ENCODE measurements around the gene SDS.

DNA sequence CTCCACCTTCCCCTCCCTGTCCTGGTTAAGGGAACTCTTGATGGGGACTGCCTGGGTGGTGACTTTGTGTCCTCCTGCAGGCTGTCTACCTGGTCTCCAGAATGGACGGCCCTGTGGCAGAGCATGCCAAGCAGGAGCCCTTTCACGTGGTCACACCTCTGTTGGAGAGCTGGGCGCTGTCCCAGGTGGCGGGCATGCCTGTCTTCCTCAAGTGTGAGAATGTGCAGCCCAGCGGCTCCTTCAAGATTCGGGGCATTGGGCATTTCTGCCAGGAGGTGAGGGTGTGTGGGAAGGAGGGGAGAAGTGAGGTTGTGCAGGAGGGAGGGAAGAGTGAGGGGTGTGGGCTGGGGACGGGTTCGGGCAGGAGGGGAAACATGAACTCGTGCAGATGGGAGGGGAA, 24.2 kb upstream of the SDS start:
- TF ChIP-seq EZH2 (IDR thresholded peaks at IDR 0.05; ENCODE audit: insufficient read depth, poor library complexity, severe bottlenecking) = no peak
- TF ChIP-seq EZH2phosphoT487 (IDR thresholded peaks at IDR 0.05; ENCODE audit: insufficient read depth, low read depth) = no peak
